ENCODE results near the gene GOLGA6L1. TPM values are rescaled to one million over a fixed set of nuclear protein-coding genes. Genes with fewer than 3 reads are reported as not detected.
"Not testable (repeated sequence)": the region's sequence is repeated elsewhere in the genome, so short reads cannot be mapped to it uniquely, and the experiment has no call there.

Gene GOLGA6L1, protein sequence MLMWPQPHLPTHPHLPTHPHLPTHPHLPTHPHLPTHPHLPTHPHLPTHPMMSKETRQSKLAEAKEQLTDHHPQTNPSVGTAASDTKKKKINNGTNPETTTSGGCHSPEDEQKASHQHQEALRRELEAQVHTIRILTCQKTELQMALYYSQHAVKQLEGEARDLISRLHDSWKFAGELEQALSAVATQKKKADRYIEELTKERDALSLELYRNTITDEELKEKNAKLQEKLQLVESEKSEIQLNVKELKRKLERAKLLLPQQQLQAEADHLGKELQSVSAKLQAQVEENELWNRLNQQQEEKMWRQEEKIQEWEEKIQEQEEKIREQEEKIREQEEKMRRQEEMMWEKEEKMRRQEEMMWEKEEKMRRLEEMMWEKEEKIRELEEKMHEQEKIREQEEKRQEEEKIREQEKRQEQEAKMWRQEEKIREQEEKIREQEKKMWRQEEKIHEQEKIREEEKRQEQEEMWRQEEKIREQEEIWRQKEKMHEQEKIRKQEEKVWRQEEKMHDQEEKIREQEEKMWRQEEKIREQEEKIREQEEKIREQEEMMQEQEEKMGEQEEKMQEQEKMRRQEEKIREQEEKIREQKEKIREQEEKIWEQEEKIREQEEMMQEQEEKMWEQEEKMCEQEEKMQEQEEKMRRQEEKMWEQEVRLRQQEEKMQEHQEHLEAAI
- total RNA-seq (not detected), polyA plus RNA-seq (ENCODE audit: insufficient read depth in 1 of 8, insufficient read length in 8 of 8, low replicate concordance in 1 of 8) (under 1 TPM in 2 of 8 donors, not detected in 6; 0.06 to 0.09 TPM)
- long read RNA-seq, donor 1: 0 reads
- long read RNA-seq, donor 2: 0 reads
- long read RNA-seq, donor 3: 0 reads
- long read RNA-seq, donor 4: 0 reads
- long read RNA-seq, donor 5: 0 reads
- long read RNA-seq, donor 6: 0 reads
- long read RNA-seq, donor 7: 0 reads
- long read RNA-seq, donor 8: 0 reads
- long read RNA-seq, donor 9: 0 reads
- long read RNA-seq, donor 10: 0 reads
- long read RNA-seq, donor 11: 0 reads

DNA sequence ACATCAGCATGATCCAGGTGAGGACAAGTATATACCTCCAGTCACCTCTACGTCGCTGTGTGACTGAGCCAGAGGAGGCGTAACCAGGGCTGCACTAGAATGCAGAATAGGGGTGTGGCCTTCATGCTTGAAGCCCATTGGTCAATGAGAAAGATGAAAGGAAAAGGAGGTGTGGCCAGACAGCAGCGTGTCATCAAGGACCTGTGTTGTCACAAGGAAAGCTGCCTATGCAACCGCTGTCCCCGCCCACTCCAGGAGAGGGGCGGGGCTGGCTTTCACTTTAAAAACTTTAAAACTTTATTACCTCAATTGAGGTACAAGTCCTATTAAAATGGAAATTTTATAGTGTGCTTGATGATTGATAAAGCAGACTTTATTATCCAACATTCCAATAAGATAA is at the start of gene GOLGA6L1:
Gene GOLGA6L1, minus strand, starts transcription at position 101 of the 400 bp plus-strand sequence. Its CDS starts 91 bp downstream, at position 10.
- not testable (repeated sequence) for H3K27me3 ChIP-seq (ENCODE audit: control insufficient read depth, insufficient read depth, low read length)

DNA sequence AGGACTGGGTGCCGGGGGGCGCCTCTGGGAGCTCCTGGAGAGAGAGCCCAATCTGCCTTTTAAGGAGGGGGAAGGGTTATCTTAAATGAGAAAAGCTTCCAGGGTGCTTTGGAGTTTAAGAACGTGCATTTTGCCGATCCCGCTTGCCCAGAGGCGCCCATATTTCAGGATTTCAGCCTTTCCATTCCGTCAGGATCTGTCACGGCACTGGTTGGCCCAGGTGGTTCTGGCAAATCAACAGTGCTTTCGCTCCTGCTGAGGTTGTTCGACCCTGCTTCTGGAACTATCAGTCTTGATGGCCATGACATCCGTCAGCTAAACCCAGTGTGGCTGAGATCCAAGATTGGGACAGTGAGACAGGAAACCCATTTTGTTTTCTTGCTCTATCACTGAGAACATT is 44.6 kb upstream of the GOLGA6L1 start:
- WGBS (ENCODE audit: insufficient coverage): 88% methylated on average over 3 of the region's 11 CpGs
- not testable (repeated sequence) for H3K27ac ChIP-seq (ENCODE audit: low read length); H3K9me3 ChIP-seq (replicated peaks; ENCODE audit: control insufficient read depth, low read depth, low read length); H3K36me3 ChIP-seq (ENCODE audit: control insufficient read depth, insufficient read depth, low read length); H3K4me3 ChIP-seq (ENCODE audit: low read length); H3K27me3 ChIP-seq (ENCODE audit: control insufficient read depth, insufficient read depth, low read length); H3K4me1 ChIP-seq (ENCODE audit: control insufficient read depth, insufficient read depth, low read length); DNase-seq

More for the DNA sequence above, at the start of gene GOLGA6L1:
- no CpG with 5 or more reads among the region's 7 CpGs for WGBS (ENCODE audit: insufficient coverage)
- H3K36me3 ChIP-seq (ENCODE audit: control insufficient read depth, insufficient read depth, low read length); DNase-seq; H3K4me3 ChIP-seq (ENCODE audit: low read length); H3K27ac ChIP-seq (ENCODE audit: low read length); H3K9me3 ChIP-seq (replicated peaks; ENCODE audit: control insufficient read depth, low read depth, low read length); H3K4me1 ChIP-seq (ENCODE audit: control insufficient read depth, insufficient read depth, low read length): not testable (repeated sequence)

DNA sequence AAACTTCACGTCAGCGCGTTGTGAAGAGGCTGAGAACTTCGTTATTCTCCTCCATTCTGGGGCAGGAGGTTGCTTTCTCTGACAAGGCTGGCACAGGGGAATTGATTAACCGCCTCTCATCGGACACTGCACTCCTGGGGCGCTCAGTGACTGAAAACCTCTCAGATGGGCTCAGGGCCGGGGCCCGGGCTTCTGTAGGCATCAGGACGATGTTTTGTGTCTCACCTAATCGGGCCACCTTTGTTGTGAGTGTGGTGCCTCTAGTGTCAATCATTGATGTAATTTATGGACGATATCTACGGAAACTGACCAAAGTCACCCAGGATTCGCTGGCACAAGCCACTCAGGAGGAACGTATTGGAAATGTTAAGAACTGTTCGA is 43.9 kb upstream of the GOLGA6L1 start:
- DNase-seq; H3K4me1 ChIP-seq (ENCODE audit: control insufficient read depth, insufficient read depth, low read length); H3K9me3 ChIP-seq (replicated peaks; ENCODE audit: control insufficient read depth, low read depth, low read length); H3K27ac ChIP-seq (ENCODE audit: low read length); H3K27me3 ChIP-seq (ENCODE audit: control insufficient read depth, insufficient read depth, low read length); H3K4me3 ChIP-seq (ENCODE audit: low read length); H3K36me3 ChIP-seq (ENCODE audit: control insufficient read depth, insufficient read depth, low read length): not testable (repeated sequence)
- WGBS (ENCODE audit: insufficient coverage): 100% methylated on average over 3 of the region's 16 CpGs

DNA sequence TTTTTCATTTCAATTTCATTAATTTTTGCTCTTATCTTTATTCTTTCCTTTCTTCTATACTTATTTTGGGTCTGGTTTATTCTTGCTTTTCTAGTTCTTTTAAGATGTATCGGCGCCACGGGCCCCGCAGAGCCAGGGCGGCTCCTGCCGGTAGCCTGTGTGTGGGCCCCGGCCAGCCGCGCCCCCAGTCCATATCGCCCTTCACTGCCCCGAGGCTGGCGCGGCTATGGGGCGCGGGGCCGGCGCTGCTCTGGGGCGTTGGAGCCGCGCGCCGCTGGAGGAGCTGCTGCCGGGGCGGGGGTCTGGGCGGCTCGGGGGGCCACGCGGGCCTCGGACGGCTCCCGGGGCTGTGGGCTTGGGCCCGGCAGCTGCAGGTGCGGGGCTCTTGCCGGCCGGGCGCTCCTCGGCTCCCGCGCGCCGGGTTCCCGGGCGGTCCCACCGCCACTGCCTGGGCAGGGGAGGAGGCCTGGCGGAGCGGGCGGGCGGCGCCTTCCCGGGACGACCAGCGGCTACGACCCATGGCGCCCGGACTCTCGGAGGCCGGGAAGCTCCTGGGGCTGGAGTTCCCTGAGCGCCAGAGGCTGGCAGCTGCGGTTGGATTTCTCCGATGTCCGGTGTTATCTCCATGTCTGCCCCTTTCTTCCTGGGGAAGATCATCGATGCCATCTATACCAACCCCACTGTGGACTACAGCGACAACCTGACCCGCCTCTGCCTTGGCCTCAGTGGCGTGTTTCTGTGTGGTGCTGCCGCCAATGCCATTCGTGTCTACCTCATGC is 43.3 kb upstream of the GOLGA6L1 start:
- whole genome bisulfite sequencing (ENCODE audit: insufficient coverage): 13% methylated on average over 16 of the region's 67 CpGs

DNA sequence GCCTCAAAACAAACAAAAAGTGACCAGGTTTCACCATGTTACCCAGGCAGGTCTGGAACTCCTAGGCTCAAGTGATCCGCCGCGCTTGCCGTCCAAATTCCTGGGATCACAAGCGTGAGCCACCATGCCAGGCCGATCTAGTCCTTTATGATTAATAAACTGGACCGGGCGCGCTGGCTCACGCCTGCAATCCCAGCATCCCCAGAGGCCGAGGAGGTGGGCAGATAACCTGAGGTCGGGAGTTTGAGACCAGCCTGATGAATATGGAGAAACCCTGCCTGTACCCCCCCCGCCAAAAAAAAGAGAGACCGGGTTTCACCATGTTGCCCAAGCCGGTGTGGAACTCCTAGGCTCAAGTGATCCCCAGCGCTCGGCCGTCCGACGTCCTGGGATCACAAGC is 40.1 kb upstream of the GOLGA6L1 start:
- not testable (repeated sequence) for H3K4me3 ChIP-seq (ENCODE audit: low read length); H3K4me1 ChIP-seq (ENCODE audit: control insufficient read depth, insufficient read depth, low read length); H3K9me3 ChIP-seq (replicated peaks; ENCODE audit: control insufficient read depth, low read depth, low read length); DNase-seq; H3K27ac ChIP-seq (ENCODE audit: low read length); H3K27me3 ChIP-seq (ENCODE audit: control insufficient read depth, insufficient read depth, low read length); H3K36me3 ChIP-seq (ENCODE audit: control insufficient read depth, insufficient read depth, low read length)
- WGBS (ENCODE audit: insufficient coverage): 80% methylated on average over 10 of the region's 20 CpGs

More for the DNA sequence above, 43.3 kb upstream of the GOLGA6L1 start:
- H3K9me3 ChIP-seq (replicated peaks; ENCODE audit: control insufficient read depth, low read depth, low read length); H3K4me1 ChIP-seq (ENCODE audit: control insufficient read depth, insufficient read depth, low read length); DNase-seq; H3K27me3 ChIP-seq (ENCODE audit: control insufficient read depth, insufficient read depth, low read length); H3K36me3 ChIP-seq (ENCODE audit: control insufficient read depth, insufficient read depth, low read length); H3K4me3 ChIP-seq (ENCODE audit: low read length); H3K27ac ChIP-seq (ENCODE audit: low read length): not testable (repeated sequence)

DNA sequence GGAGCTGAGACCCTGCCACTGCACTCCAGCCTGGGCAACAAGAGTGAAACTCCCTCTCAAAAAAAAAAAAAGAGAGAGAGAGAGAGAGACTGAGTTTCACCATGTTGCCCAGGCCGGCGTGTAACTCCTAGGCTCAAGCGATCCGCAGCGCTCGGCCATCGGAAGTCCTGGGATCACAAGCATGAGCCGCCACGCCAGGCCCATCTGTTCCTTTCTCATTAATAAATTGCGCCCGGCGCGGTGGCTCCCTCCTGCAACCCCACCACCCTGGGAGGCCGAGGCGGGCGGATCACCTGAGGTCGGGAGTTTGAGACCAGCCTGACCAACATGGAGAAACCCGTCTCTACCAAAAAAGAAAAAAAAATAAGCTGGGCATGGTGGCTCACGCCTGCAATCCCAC is 39.0 kb upstream of the GOLGA6L1 start:
- H3K4me1 ChIP-seq (ENCODE audit: control insufficient read depth, insufficient read depth, low read length); H3K36me3 ChIP-seq (ENCODE audit: control insufficient read depth, insufficient read depth, low read length); H3K9me3 ChIP-seq (replicated peaks; ENCODE audit: control insufficient read depth, low read depth, low read length); H3K27ac ChIP-seq (ENCODE audit: low read length); H3K27me3 ChIP-seq (ENCODE audit: control insufficient read depth, insufficient read depth, low read length); DNase-seq; H3K4me3 ChIP-seq (ENCODE audit: low read length): not testable (repeated sequence)
- no CpG with 5 or more reads among the region's 19 CpGs for WGBS (ENCODE audit: insufficient coverage)

DNA sequence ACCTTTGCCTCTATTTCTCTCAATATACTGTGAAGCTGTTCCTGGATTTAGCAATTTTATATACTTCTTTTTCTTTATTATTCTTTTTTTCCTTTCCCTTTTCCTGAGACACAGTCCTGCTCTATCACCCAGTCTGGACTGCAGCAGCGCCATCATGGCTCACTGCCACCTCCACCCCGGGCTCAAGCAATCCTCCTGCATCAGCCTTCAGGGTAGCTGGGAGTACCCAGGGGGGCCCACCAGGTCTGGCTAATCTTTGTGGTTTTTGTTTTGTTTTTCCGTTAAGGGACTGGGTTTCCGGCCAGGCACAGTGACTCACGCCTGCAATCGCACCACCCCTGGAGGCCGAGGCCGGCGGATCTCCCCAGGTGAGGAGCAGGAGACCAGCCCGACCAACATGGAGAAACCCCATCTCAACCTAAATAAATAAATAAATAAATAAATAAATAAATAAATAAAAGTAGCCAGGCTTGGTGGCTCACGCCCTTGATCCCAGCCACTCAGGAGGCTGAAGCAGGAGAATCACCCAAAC is 38.1 kb upstream of the GOLGA6L1 start:
- WGBS (ENCODE audit: insufficient coverage): no CpG with 5 or more reads among the region's 11 CpGs
- H3K4me1 ChIP-seq (ENCODE audit: control insufficient read depth, insufficient read depth, low read length); DNase-seq; H3K27me3 ChIP-seq (ENCODE audit: control insufficient read depth, insufficient read depth, low read length); H3K36me3 ChIP-seq (ENCODE audit: control insufficient read depth, insufficient read depth, low read length); H3K27ac ChIP-seq (ENCODE audit: low read length); H3K4me3 ChIP-seq (ENCODE audit: low read length); H3K9me3 ChIP-seq (replicated peaks; ENCODE audit: control insufficient read depth, low read depth, low read length): not testable (repeated sequence)

DNA sequence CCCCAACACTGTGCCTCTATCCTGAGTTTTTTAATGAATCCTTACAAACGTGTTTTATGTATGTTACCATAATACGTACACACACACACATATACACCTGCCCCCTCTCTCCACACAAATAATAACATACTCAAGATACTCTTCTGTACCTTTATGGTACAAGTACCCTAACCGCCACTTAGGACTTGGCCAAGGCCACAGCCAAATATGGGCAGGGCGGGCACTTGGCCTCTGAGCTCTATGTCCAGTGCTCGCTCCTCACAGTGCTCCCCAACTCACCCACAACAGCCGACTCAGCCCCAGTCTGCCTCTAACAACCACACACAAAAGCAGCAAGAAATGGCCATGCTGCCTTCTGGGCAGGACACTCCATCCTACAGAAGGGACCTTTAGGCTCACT is 3.8 kb downstream of the GOLGA6L1 start:
- H3K4me1 ChIP-seq (ENCODE audit: control insufficient read depth, insufficient read depth, low read length); DNase-seq: not testable (repeated sequence)
- WGBS (ENCODE audit: insufficient coverage): no CpG with 5 or more reads among the region's 6 CpGs

DNA sequence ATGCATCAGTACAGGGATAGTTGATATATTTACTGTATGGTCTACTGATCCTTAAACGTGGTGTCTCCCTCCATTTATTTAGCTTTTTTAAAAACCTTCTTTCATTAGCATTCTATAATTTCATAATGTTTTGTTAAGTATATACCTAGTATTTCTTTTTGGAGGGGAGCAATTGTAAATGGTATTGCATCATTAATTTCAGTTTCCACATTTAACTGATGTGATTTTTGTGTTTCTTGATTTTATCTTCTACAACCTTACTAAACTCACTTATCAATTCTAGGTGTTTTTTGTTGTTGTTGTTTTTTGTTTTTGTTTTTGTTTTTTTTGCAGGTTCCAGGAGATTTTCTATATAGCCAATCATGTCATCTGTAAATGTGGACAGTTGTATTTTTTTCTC is 18.4 kb downstream of the GOLGA6L1 start:
- no peaks in the 10 kb centered on the region for H3K36me3 ChIP-seq (ENCODE audit: control insufficient read depth, insufficient read depth, low read length)
- no peaks in the 10 kb centered on the region for H3K27me3 ChIP-seq (ENCODE audit: control insufficient read depth, insufficient read depth, low read length)
- WGBS (ENCODE audit: insufficient coverage): no CpG with 5 or more reads among the region's 1 CpG

More for the DNA sequence above, 3.8 kb downstream of the GOLGA6L1 start:
- H3K27me3 ChIP-seq (ENCODE audit: control insufficient read depth, insufficient read depth, low read length); H3K36me3 ChIP-seq (ENCODE audit: control insufficient read depth, insufficient read depth, low read length); H3K27ac ChIP-seq (ENCODE audit: low read length); H3K9me3 ChIP-seq (replicated peaks; ENCODE audit: control insufficient read depth, low read depth, low read length); H3K4me3 ChIP-seq (ENCODE audit: low read length): not testable (repeated sequence)

More for the DNA sequence above, 18.4 kb downstream of the GOLGA6L1 start:
- H3K27ac ChIP-seq (ENCODE audit: low read length): no peak overlapping the region
- H3K4me1 ChIP-seq (ENCODE audit: control insufficient read depth, insufficient read depth, low read length): no peaks in the 10 kb centered on the region
- no peak for DNase-seq
- no peaks in the 10 kb centered on the region for H3K9me3 ChIP-seq (replicated peaks; ENCODE audit: control insufficient read depth, low read depth, low read length)
- no peak overlapping the region for H3K4me3 ChIP-seq (ENCODE audit: low read length)
